T-helper 2 cell treated with Interferon-gamma antibody and Interleukin-4, amounts not matched to agents 100 ng/mL and 5 ng/mL, for 36 hours (primary cell): ENCODE data around the gene RMDN3. TPM values are rescaled to one million over a fixed set of nuclear protein-coding genes. Genes with fewer than 3 reads are reported as not detected.

Experiments used
- intact Hi-C: fragments of 100-400 bp; cut with micrococcal nuclease; formaldehyde crosslinking; loops from one replicate; pipeline ENCODE4 v1.15.1; 2023
- total RNA-seq: library from RNA; stranded (reverse); gene quantifications from 2 replicates; pipeline ENCODE4 v1.2.3, GENCODE V29; 2022

The RMDN3 gene
- total RNA-seq, 1 donor from 2014 or later = 35.7 TPM

DNA sequence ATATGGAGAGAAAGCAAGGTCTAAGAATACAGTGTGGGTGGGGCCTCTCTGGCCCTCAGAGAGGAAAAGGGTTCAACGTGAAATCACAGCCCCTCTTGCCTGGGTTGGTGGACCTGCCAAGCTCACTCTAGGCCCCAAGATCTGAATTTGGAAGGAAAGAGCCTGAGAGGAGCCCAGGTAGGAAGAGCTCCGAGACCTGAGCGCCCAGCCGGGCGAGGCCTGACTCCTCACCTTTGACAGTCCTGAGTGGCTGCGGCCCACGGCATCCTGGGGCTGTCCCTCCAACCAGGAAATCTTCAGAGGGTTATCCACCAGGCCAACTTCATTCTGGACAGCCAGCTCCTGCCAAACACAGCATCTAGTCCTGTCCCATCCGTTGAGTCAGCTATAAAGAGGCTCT, 18.4 kb upstream of the RMDN3 start:
- intact Hi-C loops = no loop called here

GRCh38 chr15:40772014-40772413, 17.0 kb upstream of the RMDN3 start:
- intact Hi-C loops = no loop called here

DNA sequence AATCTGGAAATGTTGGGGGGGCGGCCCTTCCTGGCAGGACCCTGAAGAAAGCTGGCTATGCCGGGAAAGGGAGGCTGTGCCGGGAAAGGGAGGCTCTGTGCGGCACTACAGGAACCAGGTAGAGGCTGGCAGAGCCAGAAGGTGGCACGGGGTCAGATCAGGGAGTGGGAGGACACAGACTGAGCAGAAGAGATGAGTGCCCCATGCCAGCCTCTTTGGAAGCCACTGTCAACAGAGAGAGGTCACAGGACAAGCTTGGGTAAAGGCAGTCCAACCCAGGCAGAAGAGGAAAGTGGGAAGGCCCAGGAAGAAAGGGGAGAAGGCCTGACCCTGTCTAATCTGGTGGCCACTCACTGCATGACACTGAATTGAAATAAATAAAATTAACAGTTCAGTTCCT, 16.2 kb upstream of the RMDN3 start:
- intact Hi-C loops = no loop called here

GRCh38 chr15:40770147-40770721, 15.2 kb upstream of the RMDN3 start:
- intact Hi-C loops = no loop called here

- intact Hi-C loops = no loop called here
These were observed 14.5 kb upstream of the RMDN3 start, which contains the start of gene C15orf62 for GRCh38 chr15:40769274-40770146. C15orf62 (plus strand) TSS chr15:40769980; CDS start chr15:40770496, 516 bp downstream.

DNA sequence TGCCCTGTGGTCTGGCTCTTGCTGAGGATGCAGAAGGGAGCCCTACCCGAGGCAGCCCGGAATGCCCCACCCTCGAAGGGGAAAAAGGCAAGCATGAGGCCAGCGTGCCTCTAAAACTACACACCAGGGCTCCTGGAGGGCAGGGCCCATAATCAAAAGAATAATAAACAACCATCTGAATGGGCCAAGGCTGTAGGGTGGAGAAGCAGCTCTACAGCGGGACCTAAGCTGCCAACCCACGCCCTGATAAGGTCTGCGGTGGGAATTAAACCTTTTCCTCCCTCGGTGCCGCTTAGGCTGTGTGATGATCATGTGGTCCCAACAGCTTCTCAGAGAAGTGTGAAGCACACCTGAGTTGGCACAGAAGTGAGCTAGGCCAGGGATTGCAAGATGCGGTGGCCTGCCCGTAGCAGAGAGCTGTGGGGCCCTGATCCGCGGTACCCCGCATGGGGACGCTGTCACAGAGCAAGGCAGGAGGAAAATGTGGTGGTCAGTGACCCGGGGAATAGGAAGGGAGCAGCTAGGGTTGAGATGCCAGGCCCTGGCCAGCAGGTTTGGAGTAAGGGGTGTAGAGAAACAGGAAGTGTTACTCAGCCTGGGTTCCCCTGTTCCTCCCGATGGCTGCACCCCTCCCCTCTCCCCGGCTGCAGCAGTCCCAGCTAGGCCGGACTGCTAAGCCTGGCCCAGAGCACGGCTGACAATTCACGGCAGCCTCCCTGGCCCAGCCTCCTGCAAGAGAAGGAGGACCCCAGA, 13.6 kb upstream of the RMDN3 start:
- intact Hi-C loops = no loop called here

GRCh38 chr15:40767838-40768500, 12.9 kb upstream of the RMDN3 start:
- intact Hi-C loops = no loop called here

DNA sequence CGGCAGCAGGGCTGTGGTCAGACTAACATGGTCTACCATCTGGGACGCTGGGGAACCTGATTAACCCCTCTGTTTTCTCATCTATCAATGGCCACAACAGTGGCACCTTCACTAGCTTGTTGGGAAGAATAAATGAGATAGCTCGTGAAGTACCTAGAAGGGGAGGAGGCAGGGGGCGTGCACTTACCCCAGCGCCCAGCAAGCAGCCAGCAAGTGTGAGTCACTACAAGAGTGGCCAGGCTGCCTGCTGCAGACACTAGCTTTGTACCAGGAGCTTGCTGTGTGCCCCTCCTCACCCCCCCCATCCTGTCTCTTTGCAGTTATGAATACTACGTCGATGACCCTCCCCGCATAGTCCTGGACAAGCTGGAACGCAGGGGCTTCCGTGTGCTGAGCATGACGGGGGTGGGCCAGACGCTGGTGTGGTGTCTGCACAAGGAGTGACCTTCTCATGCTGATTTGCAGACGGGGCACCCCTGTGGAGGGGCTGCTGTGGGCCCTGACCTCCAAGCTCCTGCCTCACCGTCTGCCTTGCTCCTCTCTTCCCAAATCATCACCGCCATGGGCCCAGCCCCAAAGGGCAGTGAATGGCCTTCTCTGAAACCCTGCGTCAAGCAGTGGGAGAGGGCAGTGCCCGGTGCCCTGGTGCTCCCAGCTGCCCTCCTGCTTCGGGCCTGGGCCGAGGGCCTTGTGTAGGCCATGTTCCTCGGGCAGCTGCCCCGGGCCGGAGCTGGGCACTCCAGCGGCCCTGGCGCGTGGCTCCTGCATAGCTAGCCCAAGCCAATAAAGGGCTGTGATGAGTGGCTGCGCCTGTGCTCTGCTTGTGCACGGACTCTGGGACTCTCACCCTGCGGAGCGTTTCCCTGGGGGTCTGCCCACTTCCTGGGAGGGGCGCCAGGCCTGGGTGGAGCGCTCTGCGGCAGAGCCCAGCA, 12.1 kb upstream of the RMDN3 start:
- intact Hi-C loops = no loop called here

GRCh38 chr15:40766194-40766815, 11.3 kb upstream of the RMDN3 start:
- intact Hi-C loops = no loop called here

- intact Hi-C loops = loop anchor here (1.0 to 2.0 kb wide), 3 partner anchors 9 to 70 kb away; partner anchors contain the start of genes DNAJC17, RAD51, RMDN3 and ZFYVE19
These were observed 9.6 kb upstream of the RMDN3 start for GRCh38 chr15:40764629-40765103.

GRCh38 chr15:40763801-40764628, 9.0 kb upstream of the RMDN3 start, which contains the start of gene GCHFR:
GCHFR (plus strand) TSS chr15:40764068; CDS start chr15:40764181, 113 bp downstream.
- intact Hi-C loops = loop anchor here (1.0 to 2.0 kb wide), 3 partner anchors 9 to 69 kb away; partner anchors contain the start of genes DNAJC17, RAD51, RMDN3 and ZFYVE19

DNA sequence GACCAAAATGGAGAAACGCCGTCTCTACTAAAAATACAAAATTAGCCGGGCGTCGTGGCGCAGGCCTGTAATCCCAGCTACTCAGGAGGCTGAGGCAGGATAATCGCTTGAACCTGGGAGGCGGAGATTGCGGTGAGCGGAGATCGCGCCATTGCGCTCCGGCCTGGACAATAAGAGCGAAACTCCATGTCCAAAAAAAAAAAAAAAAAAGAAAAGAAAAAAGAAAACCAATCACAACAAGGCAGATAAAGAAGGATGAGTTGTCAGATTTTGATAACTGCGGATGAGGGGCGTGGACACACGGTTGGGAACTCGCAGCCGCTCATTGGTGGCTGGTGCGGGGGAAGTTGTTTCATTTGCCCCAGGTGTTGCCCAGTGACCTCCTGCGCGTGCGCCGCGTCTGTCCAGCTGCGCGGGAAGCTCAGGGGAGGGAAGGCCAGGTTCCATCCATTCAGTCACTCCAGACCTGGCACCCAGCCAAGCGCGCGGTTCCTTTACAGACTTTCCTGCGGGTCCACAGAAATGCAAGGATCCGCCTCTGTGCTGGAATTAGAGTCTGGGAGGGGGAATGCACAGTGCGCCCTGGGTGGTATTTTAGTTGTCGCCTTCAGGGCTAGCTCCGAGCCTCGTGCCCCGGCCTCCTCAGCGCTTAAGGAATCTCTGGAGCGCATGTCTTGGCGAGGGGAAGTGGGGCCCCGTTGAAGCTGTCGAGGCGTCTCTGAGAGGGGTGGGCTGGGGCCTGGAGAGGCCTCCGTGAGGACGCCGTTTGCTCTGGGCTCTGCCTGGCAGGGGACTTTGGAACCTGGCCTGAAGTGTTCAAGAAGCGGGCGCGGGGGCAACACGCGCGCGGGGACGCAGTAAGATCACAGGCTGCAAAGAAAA, 8.1 kb upstream of the RMDN3 start:
- intact Hi-C loops = no loop called here

DNA sequence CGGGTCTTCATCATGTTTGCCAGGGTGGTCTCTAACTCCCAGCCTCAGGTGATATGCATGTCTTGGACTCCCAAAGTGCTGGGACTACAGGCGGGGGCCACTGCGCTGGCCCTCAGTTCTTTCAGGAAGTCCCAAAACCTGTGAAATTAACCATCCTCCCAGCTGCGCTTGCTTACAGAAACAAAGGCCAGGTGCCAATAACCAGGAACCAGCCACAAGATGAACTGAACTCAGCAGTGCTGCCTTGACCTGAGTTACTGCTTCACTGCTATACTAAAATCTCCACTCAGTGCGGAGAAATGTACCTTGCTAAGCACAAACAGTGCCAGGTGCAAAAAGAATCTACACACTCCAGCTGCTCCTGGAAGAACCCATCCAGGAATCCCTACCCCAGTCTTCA, 4.9 kb upstream of the RMDN3 start:
- intact Hi-C loops = no loop called here

DNA sequence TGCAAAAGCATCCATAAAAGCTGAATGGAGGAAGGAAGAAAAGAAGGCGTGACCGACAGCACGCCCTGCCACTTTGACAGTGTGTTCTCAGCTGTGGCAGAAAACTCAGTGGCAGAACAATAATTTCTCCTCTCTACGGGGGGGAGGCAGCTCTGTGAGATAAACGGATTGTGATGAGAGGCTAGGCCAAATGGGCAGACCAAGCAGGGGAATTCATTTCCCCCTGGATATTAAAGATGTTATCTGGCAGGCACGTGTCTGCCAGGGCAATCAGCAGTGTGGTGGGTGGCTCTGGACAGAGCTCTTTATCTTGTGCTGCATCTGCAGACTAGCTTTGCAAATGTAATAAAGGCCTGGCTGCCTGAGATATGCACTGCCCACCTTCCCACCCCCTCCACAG, 1.9 kb upstream of the RMDN3 start:
- intact Hi-C loops = no loop called here

DNA sequence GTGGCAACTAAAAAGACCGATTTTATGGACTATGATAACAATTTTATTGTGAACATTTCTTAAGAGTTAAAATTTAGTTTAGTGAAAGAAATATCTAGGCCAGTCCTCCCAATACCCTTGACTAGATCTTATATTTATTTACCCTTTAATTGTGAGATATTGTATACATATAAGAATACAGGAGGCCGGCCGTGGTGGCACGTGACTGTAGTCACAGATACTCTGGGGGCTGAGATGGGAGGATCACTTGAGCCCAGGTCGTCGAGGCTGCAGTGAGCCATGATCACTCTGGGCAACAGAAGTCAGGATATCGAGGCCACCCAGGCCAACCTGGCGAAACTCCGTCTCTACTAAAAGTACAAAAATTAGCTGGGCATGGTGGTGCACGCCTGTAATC, 756 bp upstream of the RMDN3 start:
- intact Hi-C loops = loop anchor here (1.0 to 2.0 kb wide), 5 partner anchors 8 to 187 kb away; partner anchors contain the start of genes DNAJC17, GCHFR, RAD51 and RPUSD2

DNA sequence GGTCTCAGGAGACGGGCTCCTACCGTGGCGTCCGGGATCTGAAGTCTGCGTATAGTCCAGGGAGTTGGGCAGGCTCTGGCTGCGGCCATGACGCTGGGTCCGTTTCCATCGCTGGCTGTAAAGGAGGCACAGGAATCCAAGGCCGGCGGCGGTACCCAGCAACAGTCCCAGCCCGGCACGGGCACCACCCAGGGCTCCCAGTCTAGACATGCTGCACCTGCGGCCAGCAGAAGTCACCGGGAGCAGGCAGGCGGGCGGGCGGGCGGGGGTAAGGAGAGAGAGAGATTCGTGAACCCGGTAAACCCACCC, 526 bp downstream of the RMDN3 start:
- intact Hi-C loops = loop anchor here (2.0 kb wide), 1 partner anchor 186 kb away; the partner anchor contains the start of gene RPUSD2

- intact Hi-C loops = no loop called here
These were observed 3.3 kb downstream of the RMDN3 start for GRCh38 chr15:40751745-40752144.

- intact Hi-C loops = no loop called here
These were observed 4.2 kb downstream of the RMDN3 start for GRCh38 chr15:40750885-40751284.
